Activated CD8-positive, alpha-beta T cell treated with anti-CD3 and anti-CD28 coated beads, Interleukin-2, amount 10 ng/mL, durations not matched to agents 7 days and 5 days (primary cell): ENCODE data around the gene CDH11. TPM values are rescaled to one million over a fixed set of nuclear protein-coding genes. Genes with fewer than 3 reads are reported as not detected.

Experiments
- ATAC-seq: fragments of 150-1000 bp; cut with Tn5 transposase; one replicate; pipeline ENCODE4 v1.10.0; 2021; ENCODE audit warnings: moderate library complexity
- CTCF ChIA-PET: fragments of 350-600 bp; sonication (Branson Sonifier 250); formaldehyde crosslinking; loops from one replicate; lab custom pipeline; 2021; ENCODE audit warnings: antibody characterized with exemption; lab: Charles Lee
- POLR2A ChIA-PET: fragments of 350-600 bp; sonication (Branson Sonifier 250); formaldehyde crosslinking; loops from one replicate; lab custom pipeline; 2021; ENCODE audit warnings: antibody characterized with exemption; lab: Charles Lee
- DNase-seq: peaks from one replicate; pipeline ENCODE4 v3.0.0-alpha.2; 2020
- H3K27ac Mint-ChIP-seq: one replicate; pipeline ENCODE4 v1.8.0; 2021; ENCODE audit warnings: mild to moderate bottlenecking, mixed read lengths
- H3K27me3 Mint-ChIP-seq: one replicate; pipeline ENCODE4 v1.8.0; 2021; ENCODE audit warnings: low read depth, mixed read lengths
- H3K36me3 Mint-ChIP-seq: one replicate; pipeline ENCODE4 v1.8.0; 2021; ENCODE audit warnings: low read depth, mixed read lengths
- H3K4me1 Mint-ChIP-seq: one replicate; pipeline ENCODE4 v1.8.0; 2021; ENCODE audit warnings: low read depth, mixed read lengths
- H3K4me3 Mint-ChIP-seq: one replicate; pipeline ENCODE4 v1.8.0; 2021; ENCODE audit warnings: mild to moderate bottlenecking, mixed read lengths
- H3K9me3 Mint-ChIP-seq: one replicate; pipeline ENCODE4 v1.8.0; 2022; ENCODE audit warnings: mixed read lengths; ENCODE audit not compliant: insufficient read depth
- total RNA-seq, 2 experiments: library from RNA; stranded (reverse); gene quantifications; one replicate each; pipeline ENCODE4 v1.2.3, GENCODE V29; 2021

CDH11 gene
- total RNA-seq, 2 experiments from 2014 or later: not detected

GRCh38 chr16:65113441-65113840, 8.4 kb downstream of the CDH11 start:
- Mint-ChIP-seq H3K4me1 (no peaks in the 10 kb centered on the region), H3K9me3 (no peaks in the 10 kb centered on the region), H3K4me3 (no peak overlapping the region), H3K36me3 (no peaks in the 10 kb centered on the region), H3K27ac (no peak overlapping the region), H3K27me3 (no peaks in the 10 kb centered on the region)
- DNase-seq: no peak
- no peak for ATAC-seq
- CTCF ChIA-PET: interaction anchor here (0.8 kb wide), 1 partner anchor 9 kb away, joined by 3 read pairs; no protein-coding TSS in a partner anchor
- POLR2A ChIA-PET: no interaction called here

GRCh38 chr16:65111306-65111705, 10.6 kb downstream of the CDH11 start:
- no peaks in the 10 kb centered on the region for H3K27me3 Mint-ChIP-seq
- no peak for ATAC-seq
- H3K27ac Mint-ChIP-seq: no peak overlapping the region
- no peaks in the 10 kb centered on the region for H3K9me3 Mint-ChIP-seq
- POLR2A ChIA-PET: no interaction called here
- CTCF ChIA-PET: no interaction called here
- H3K36me3 Mint-ChIP-seq: no peaks in the 10 kb centered on the region
- no peak overlapping the region for H3K4me3 Mint-ChIP-seq
- no peaks in the 10 kb centered on the region for H3K4me1 Mint-ChIP-seq
- no peak for DNase-seq

- ATAC-seq (no peak), DNase-seq (no peak)
- no peaks in the 10 kb centered on the region for H3K9me3 Mint-ChIP-seq
- no peaks in the 10 kb centered on the region for H3K27me3 Mint-ChIP-seq
- no peaks in the 10 kb centered on the region for H3K4me1 Mint-ChIP-seq
- H3K36me3 Mint-ChIP-seq: no peaks in the 10 kb centered on the region
- H3K4me3 Mint-ChIP-seq: no peak overlapping the region
- ChIA-PET POLR2A (no interaction called here), CTCF (no interaction called here)
- H3K27ac Mint-ChIP-seq: no peak overlapping the region
Observed at GRCh38 chr16:65106757-65107156, 15.1 kb downstream of the CDH11 start.

GRCh38 chr16:65105171-65105570, 16.7 kb downstream of the CDH11 start:
- Mint-ChIP-seq H3K27ac (no peak overlapping the region), H3K4me3 (no peak overlapping the region), H3K27me3 (no peaks in the 10 kb centered on the region), H3K9me3 (no peaks in the 10 kb centered on the region), H3K4me1 (no peaks in the 10 kb centered on the region), H3K36me3 (no peaks in the 10 kb centered on the region)
- DNase-seq (no peak), ATAC-seq (no peak)
- CTCF ChIA-PET: no interaction called here
- POLR2A ChIA-PET: no interaction called here

- H3K36me3 Mint-ChIP-seq: no peaks in the 10 kb centered on the region
- ATAC-seq: no peak
- no peak for DNase-seq
Observed at GRCh38 chr16:65104471-65104870, 17.4 kb downstream of the CDH11 start.

GRCh38 chr16:65102326-65102725, 19.5 kb downstream of the CDH11 start:
- Mint-ChIP-seq H3K4me1 (no peaks in the 10 kb centered on the region), H3K9me3 (no peaks in the 10 kb centered on the region), H3K36me3 (no peaks in the 10 kb centered on the region), H3K27ac (no peak overlapping the region), H3K4me3 (no peak overlapping the region), H3K27me3 (no peaks in the 10 kb centered on the region)
- DNase-seq: no peak
- POLR2A ChIA-PET: no interaction called here
- CTCF ChIA-PET: no interaction called here
- no peak for ATAC-seq

More at GRCh38 chr16:65104471-65104870, 17.4 kb downstream of the CDH11 start:
- Mint-ChIP-seq H3K27me3 (no peaks in the 10 kb centered on the region), H3K4me3 (no peak overlapping the region), H3K4me1 (no peaks in the 10 kb centered on the region), H3K9me3 (no peaks in the 10 kb centered on the region), H3K27ac (no peak overlapping the region)
- CTCF ChIA-PET: interaction anchor here (1.5 kb wide), 1 partner anchor 10 kb away, joined by 3 read pairs; no protein-coding TSS in a partner anchor
- POLR2A ChIA-PET: no interaction called here

GRCh38 chr16:65101009-65101408, 20.9 kb downstream of the CDH11 start:
- Mint-ChIP-seq H3K4me1 (no peaks in the 10 kb centered on the region), H3K27ac (no peak overlapping the region), H3K36me3 (no peaks in the 10 kb centered on the region), H3K27me3 (no peaks in the 10 kb centered on the region), H3K4me3 (no peak overlapping the region), H3K9me3 (no peaks in the 10 kb centered on the region)
- no peak for DNase-seq
- POLR2A ChIA-PET: no interaction called here
- CTCF ChIA-PET: no interaction called here
- no peak for ATAC-seq

- ChIA-PET CTCF (no interaction called here), POLR2A (no interaction called here)
- Mint-ChIP-seq H3K9me3 (no peaks in the 10 kb centered on the region), H3K27me3 (no peaks in the 10 kb centered on the region), H3K27ac (no peak overlapping the region), H3K4me1 (no peaks in the 10 kb centered on the region), H3K36me3 (no peaks in the 10 kb centered on the region), H3K4me3 (no peak overlapping the region)
- no peak for ATAC-seq
- DNase-seq: no peak
Observed at GRCh38 chr16:65099607-65100006, 22.3 kb downstream of the CDH11 start.

- H3K36me3 Mint-ChIP-seq: no peaks in the 10 kb centered on the region
Observed at GRCh38 chr16:65098916-65099315, 22.9 kb downstream of the CDH11 start.

GRCh38 chr16:65097296-65097695, 24.6 kb downstream of the CDH11 start:
- DNase-seq: no peak
- no peak overlapping the region for H3K4me3 Mint-ChIP-seq
- H3K36me3 Mint-ChIP-seq: no peaks in the 10 kb centered on the region
- ChIA-PET POLR2A (no interaction called here), CTCF (no interaction called here)
- H3K9me3 Mint-ChIP-seq: no peaks in the 10 kb centered on the region
- H3K27ac Mint-ChIP-seq: no peak overlapping the region
- no peaks in the 10 kb centered on the region for H3K4me1 Mint-ChIP-seq
- no peaks in the 10 kb centered on the region for H3K27me3 Mint-ChIP-seq
- no peak for ATAC-seq

More at GRCh38 chr16:65098916-65099315, 22.9 kb downstream of the CDH11 start:
- Mint-ChIP-seq H3K9me3 (no peaks in the 10 kb centered on the region), H3K4me1 (no peaks in the 10 kb centered on the region), H3K27me3 (no peaks in the 10 kb centered on the region), H3K4me3 (no peak overlapping the region), H3K27ac (no peak overlapping the region)
- DNase-seq (no peak), ATAC-seq (no peak)
- POLR2A ChIA-PET: no interaction called here
- CTCF ChIA-PET: no interaction called here

- POLR2A ChIA-PET: no interaction called here
- no peaks in the 10 kb centered on the region for H3K27me3 Mint-ChIP-seq
Observed at GRCh38 chr16:65095906-65096305, 26.0 kb downstream of the CDH11 start.

GRCh38 chr16:65095090-65095728, 26.7 kb downstream of the CDH11 start:
- no peak overlapping the region for H3K4me3 Mint-ChIP-seq
- no peak overlapping the region for H3K27ac Mint-ChIP-seq
- POLR2A ChIA-PET: no interaction called here
- H3K4me1 Mint-ChIP-seq: no peaks in the 10 kb centered on the region
- no peak for ATAC-seq
- H3K9me3 Mint-ChIP-seq: no peaks in the 10 kb centered on the region
- no peaks in the 10 kb centered on the region for H3K27me3 Mint-ChIP-seq
- H3K36me3 Mint-ChIP-seq: no peaks in the 10 kb centered on the region
- CTCF ChIA-PET: no interaction called here
- DNase-seq: no peak

More at GRCh38 chr16:65095906-65096305, 26.0 kb downstream of the CDH11 start:
- H3K4me3 Mint-ChIP-seq: no peak overlapping the region
- no peak for ATAC-seq
- H3K4me1 Mint-ChIP-seq: no peaks in the 10 kb centered on the region
- H3K9me3 Mint-ChIP-seq: no peaks in the 10 kb centered on the region
- no peaks in the 10 kb centered on the region for H3K36me3 Mint-ChIP-seq
- DNase-seq: no peak
- H3K27ac Mint-ChIP-seq: no peak overlapping the region
- CTCF ChIA-PET: no interaction called here

GRCh38 chr16:65094009-65094408, 27.9 kb downstream of the CDH11 start:
- no peaks in the 10 kb centered on the region for H3K27me3 Mint-ChIP-seq
- H3K4me1 Mint-ChIP-seq: no peaks in the 10 kb centered on the region
- no peaks in the 10 kb centered on the region for H3K36me3 Mint-ChIP-seq
- H3K4me3 Mint-ChIP-seq: no peak overlapping the region
- no peak overlapping the region for H3K27ac Mint-ChIP-seq
- DNase-seq (no peak), ATAC-seq (no peak)
- CTCF ChIA-PET: no interaction called here
- no peaks in the 10 kb centered on the region for H3K9me3 Mint-ChIP-seq
- POLR2A ChIA-PET: no interaction called here
